Measurements from ENCODE around the gene EVI5L. TPM values are rescaled to one million over a fixed set of nuclear protein-coding genes. Genes with fewer than 3 reads are reported as not detected.
"Not testable (repeated sequence)": the region's sequence is repeated elsewhere in the genome, so short reads cannot be mapped to it uniquely, and the experiment has no call there.

The EVI5L gene
- total RNA-seq, 1 donor from 2014 or later, result 9.9 TPM

- no peak for TF ChIP-seq CTCF (IDR thresholded peaks at IDR 0.05; ENCODE audit: insufficient read depth, low read length, poor library complexity, severe bottlenecking)
- DNase-seq (ENCODE audit: low read depth), result no peak
- H3K36me3 ChIP-seq (ENCODE audit: control insufficient read depth, insufficient read depth, low read length), result no peaks in the 10 kb centered on the region
- H3K27me3 ChIP-seq (ENCODE audit: control insufficient read depth, insufficient read depth, low read length), result no peaks in the 10 kb centered on the region
- no peak overlapping the region for H3K4me3 ChIP-seq (ENCODE audit: low read depth, low read length)
Measured at GRCh38 chr19:7887408-7888144, 57.6 kb downstream of the EVI5L start.

GRCh38 chr19:7888145-7888825 is 58.3 kb downstream of the EVI5L start, which contains the start of gene LRRC8E:
Gene LRRC8E (plus strand): TSS chr19:7888510. CDS start chr19:7895604, 7,094 bp downstream.
- Histone ChIP-seq H3K27me3 (ENCODE audit: control insufficient read depth, insufficient read depth, low read length) (no peaks in the 10 kb centered on the region), H3K36me3 (ENCODE audit: control insufficient read depth, insufficient read depth, low read length) (no peaks in the 10 kb centered on the region), H3K4me3 (ENCODE audit: low read depth, low read length) (peak within 1 kb of the TSS; percentile 53)
- DNase-seq (ENCODE audit: low read depth), result no peak
- TF ChIP-seq CTCF (IDR thresholded peaks at IDR 0.05; ENCODE audit: insufficient read depth, low read length, poor library complexity, severe bottlenecking), result no peak

GRCh38 chr19:7888826-7889217 is 58.8 kb downstream of the EVI5L start:
- H3K27me3 ChIP-seq (ENCODE audit: control insufficient read depth, insufficient read depth, low read length), result no peaks in the 10 kb centered on the region
- DNase-seq (ENCODE audit: low read depth), result no peak
- H3K36me3 ChIP-seq (ENCODE audit: control insufficient read depth, insufficient read depth, low read length), result no peaks in the 10 kb centered on the region
- peak overlapping the region; percentile 53 for H3K4me3 ChIP-seq (ENCODE audit: low read depth, low read length)
- no peak for TF ChIP-seq CTCF (IDR thresholded peaks at IDR 0.05; ENCODE audit: insufficient read depth, low read length, poor library complexity, severe bottlenecking)

GRCh38 chr19:7893362-7894101 is 63.5 kb downstream of the EVI5L start:
- not testable (repeated sequence) for H3K4me3 ChIP-seq (ENCODE audit: low read depth, low read length); H3K27me3 ChIP-seq (ENCODE audit: control insufficient read depth, insufficient read depth, low read length); H3K36me3 ChIP-seq (ENCODE audit: control insufficient read depth, insufficient read depth, low read length)
- peak; percentile 43 for DNase-seq (ENCODE audit: low read depth)

- Histone ChIP-seq H3K36me3 (ENCODE audit: control insufficient read depth, insufficient read depth, low read length) (no peaks in the 10 kb centered on the region), H3K4me3 (ENCODE audit: low read depth, low read length) (no peak overlapping the region), H3K27me3 (ENCODE audit: control insufficient read depth, insufficient read depth, low read length) (no peaks in the 10 kb centered on the region)
- no peak for TF ChIP-seq CTCF (IDR thresholded peaks at IDR 0.05; ENCODE audit: insufficient read depth, low read length, poor library complexity, severe bottlenecking)
- DNase-seq (ENCODE audit: low read depth), result no peak
Measured at GRCh38 chr19:7894612-7895309, 64.7 kb downstream of the EVI5L start.

- DNase-seq (ENCODE audit: low read depth), result no peak
- no peak for TF ChIP-seq CTCF (IDR thresholded peaks at IDR 0.05; ENCODE audit: insufficient read depth, low read length, poor library complexity, severe bottlenecking)
- H3K4me3 ChIP-seq (ENCODE audit: low read depth, low read length), result no peak overlapping the region
- no peaks in the 10 kb centered on the region for H3K27me3 ChIP-seq (ENCODE audit: control insufficient read depth, insufficient read depth, low read length)
- no peaks in the 10 kb centered on the region for H3K36me3 ChIP-seq (ENCODE audit: control insufficient read depth, insufficient read depth, low read length)
Measured at GRCh38 chr19:7895565-7895964, 65.5 kb downstream of the EVI5L start.

All from kidney epithelial cell (primary cell).